Stimulated activated naive CD4-positive, alpha-beta T cell (primary cell): Measurements from ENCODE around the gene TMEM39A.

Source experiments
- DNase-seq, 6 experiments: peaks; one replicate each; lab custom pipeline; 2025; lab: John Stamatoyannopoulos, UW

Gene TMEM39A

GRCh38 chr3:119453822-119454221 is 9.6 kb downstream of the TMEM39A start:
- DNase-seq: no peak

GRCh38 chr3:119444590-119444989 is 18.8 kb downstream of the TMEM39A start:
- DNase-seq: no peak

GRCh38 chr3:119443179-119443578 is 20.2 kb downstream of the TMEM39A start:
- DNase-seq: no peak

- DNase-seq: no peak
These were observed 25.6 kb downstream of the TMEM39A start for GRCh38 chr3:119437691-119438258.

GRCh38 chr3:119436977-119437376 is 26.4 kb downstream of the TMEM39A start:
- DNase-seq: no peak

GRCh38 chr3:119434703-119435102 is 28.7 kb downstream of the TMEM39A start:
- DNase-seq: no peak

GRCh38 chr3:119433613-119434325 is 29.6 kb downstream of the TMEM39A start:
- no peak for DNase-seq

GRCh38 chr3:119428538-119428937 is 34.9 kb downstream of the TMEM39A start:
- no peak for DNase-seq

GRCh38 chr3:119427669-119428068 is 35.7 kb downstream of the TMEM39A start:
- no peak for DNase-seq

- DNase-seq: no peak
These were observed 43.2 kb downstream of the TMEM39A start for GRCh38 chr3:119420196-119420595.

GRCh38 chr3:119418641-119419040 is 44.8 kb downstream of the TMEM39A start:
- DNase-seq: no peak

- DNase-seq: no peak
These were observed 45.5 kb downstream of the TMEM39A start for GRCh38 chr3:119417771-119418512.

- no peak for DNase-seq
These were observed 46.5 kb downstream of the TMEM39A start for GRCh38 chr3:119416873-119417272.

GRCh38 chr3:119413603-119414280 is 49.7 kb downstream of the TMEM39A start:
- no peak for DNase-seq

GRCh38 chr3:119409844-119410243 is 53.6 kb downstream of the TMEM39A start:
- DNase-seq: no peak

- DNase-seq: no peak
These were observed 55.0 kb downstream of the TMEM39A start for GRCh38 chr3:119408243-119408950.

- DNase-seq: no peak
These were observed 58.1 kb downstream of the TMEM39A start for GRCh38 chr3:119405315-119405714.

- no peak for DNase-seq
These were observed 60.2 kb downstream of the TMEM39A start for GRCh38 chr3:119403201-119403600.

- DNase-seq: no peak
These were observed 60.6 kb downstream of the TMEM39A start for GRCh38 chr3:119402791-119403190.

- DNase-seq: no peak
These were observed 61.6 kb downstream of the TMEM39A start for GRCh38 chr3:119401503-119402440.

GRCh38 chr3:119401069-119401468 is 62.3 kb downstream of the TMEM39A start:
- no peak for DNase-seq
